ENCODE data around the gene NOSTRIN. TPM values are rescaled to one million over a fixed set of nuclear protein-coding genes. Genes with fewer than 3 reads are reported as not detected.
"Not testable (repeated sequence)": the region's sequence is repeated elsewhere in the genome, so short reads cannot be mapped to it uniquely, and the experiment has no call there.

The NOSTRIN gene
- total RNA-seq, 1 experiment from 2014 or later = 0.68 TPM

DNA sequence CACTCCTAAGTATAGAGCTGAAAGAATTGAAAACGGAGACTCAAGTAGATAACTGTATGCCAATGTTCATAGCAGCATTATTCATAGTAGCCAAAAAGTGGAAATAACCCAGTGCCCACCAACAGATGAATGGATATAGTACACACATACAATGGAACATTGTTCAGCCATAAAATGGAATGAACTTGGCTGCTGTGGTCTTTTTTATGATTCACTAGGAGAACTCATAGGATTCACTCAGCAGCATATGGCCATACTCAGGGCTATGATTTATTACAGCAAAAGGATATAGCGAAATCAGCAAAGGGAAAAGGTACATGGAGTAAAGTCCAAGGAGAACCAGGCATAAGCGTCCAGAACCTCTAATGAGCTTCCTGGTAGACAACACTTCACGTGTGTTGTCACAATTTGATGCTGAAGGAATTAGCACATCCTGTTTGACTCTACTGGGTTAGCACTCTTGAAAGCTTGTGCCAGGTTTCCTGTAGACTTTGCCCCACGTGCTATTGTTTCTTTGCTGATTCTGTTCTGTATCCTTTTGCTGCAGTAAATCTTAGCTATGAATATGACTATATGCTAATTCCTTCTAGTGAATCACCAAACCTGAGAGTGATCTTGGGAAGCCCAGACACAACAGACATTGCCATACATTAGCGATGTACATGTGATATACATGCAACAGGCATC lies 72.1 kb downstream of the NOSTRIN start:
- POLR2A ChIA-PET (ENCODE audit: unreplicated experiment) = no interaction called here
- CTCF ChIA-PET = no interaction called here
- BruUV-seq (replicated peaks) = no TSS peak

DNA sequence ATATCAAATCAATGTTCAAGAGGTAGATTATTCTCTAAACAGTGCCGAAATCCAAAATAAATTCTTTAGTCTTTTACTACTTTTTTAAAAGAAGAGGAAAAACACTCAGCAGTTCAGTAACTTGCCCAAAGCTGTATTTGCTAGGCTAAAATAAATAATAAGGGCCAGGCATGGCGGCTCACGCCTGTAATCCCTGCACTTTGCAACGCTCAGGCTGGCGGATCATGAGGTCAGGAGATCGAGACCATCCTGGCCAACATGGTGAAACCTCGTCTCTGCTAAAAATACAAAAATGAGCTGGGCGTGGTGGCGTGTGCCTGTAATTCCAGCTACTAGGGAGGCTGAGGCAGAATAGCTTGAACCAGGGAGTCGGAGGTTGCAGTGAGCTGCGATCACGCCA lies 79.7 kb downstream of the NOSTRIN start:
- POLR2A ChIA-PET (ENCODE audit: unreplicated experiment); H3K36me3 ChIP-seq (ENCODE audit: low read depth); H3F3A ChIP-seq (ENCODE audit: insufficient read depth, low read depth); H4K20me1 ChIP-seq (ENCODE audit: insufficient read depth); H3K27ac ChIP-seq; DNase-seq; intact Hi-C loops (cut with micrococcal nuclease; ENCODE audit: unreplicated experiment); H3K79me2 ChIP-seq (ENCODE audit: low read depth); H3K9me3 ChIP-seq (ENCODE audit: insufficient read depth, low read depth); H2AFZ ChIP-seq; H3K4me1 ChIP-seq (replicated peaks; ENCODE audit: insufficient read depth); CTCF ChIA-PET; H3K27me3 ChIP-seq (ENCODE audit: insufficient read depth, low read depth); H3K9me2 ChIP-seq (ENCODE audit: insufficient read depth); H3K4me2 ChIP-seq; H3K4me3 ChIP-seq; BruUV-seq (replicated peaks): not testable (repeated sequence)

More for the DNA sequence above, 72.1 kb downstream of the NOSTRIN start:
- H3K27ac ChIP-seq = no peak overlapping the region
- DNase-seq = no peak
- no peaks in the 10 kb centered on the region for H3K79me2 ChIP-seq (ENCODE audit: low read depth)
- no peaks in the 10 kb centered on the region for H4K20me1 ChIP-seq (ENCODE audit: insufficient read depth)
- H3K9me2 ChIP-seq (ENCODE audit: insufficient read depth) = no peaks in the 10 kb centered on the region
- intact Hi-C loops (cut with micrococcal nuclease; ENCODE audit: unreplicated experiment) = no loop called here
- no peak overlapping the region for H2AFZ ChIP-seq
- H3K27me3 ChIP-seq (ENCODE audit: insufficient read depth, low read depth) = no peaks in the 10 kb centered on the region
- no peak for TF ChIP-seq CTCF (conservative IDR thresholded peaks at IDR 0.05)
- TF ChIP-seq EZH2 (IDR thresholded peaks at IDR 0.05; ENCODE audit: low read depth) = no peak
- H3K4me3 ChIP-seq = no peak overlapping the region
- no peaks in the 10 kb centered on the region for H3F3A ChIP-seq (ENCODE audit: insufficient read depth, low read depth)
- H3K4me2 ChIP-seq = no peak overlapping the region
- no peaks in the 10 kb centered on the region for H3K9me3 ChIP-seq (ENCODE audit: insufficient read depth, low read depth)
- H3K4me1 ChIP-seq (replicated peaks; ENCODE audit: insufficient read depth) = no peaks in the 10 kb centered on the region
- no peaks in the 10 kb centered on the region for H3K36me3 ChIP-seq (ENCODE audit: low read depth)

DNA sequence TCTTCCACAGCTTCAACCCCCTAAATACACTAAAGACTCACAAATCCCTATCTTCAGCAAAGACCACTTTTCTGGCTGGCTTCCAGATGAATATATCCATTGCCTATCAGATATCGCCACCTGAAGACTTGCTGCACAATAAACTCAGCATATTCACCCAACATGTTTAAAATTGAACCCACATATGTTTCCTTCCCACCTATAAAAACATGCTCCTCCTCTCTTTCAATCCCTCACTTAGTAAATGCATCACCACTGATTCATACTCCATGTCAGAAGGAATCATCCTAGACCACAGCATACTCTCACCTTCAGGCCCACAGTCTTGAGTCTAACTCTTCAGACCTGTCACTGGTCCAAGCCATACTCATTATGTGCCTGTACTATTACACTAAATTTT lies 82.5 kb downstream of the NOSTRIN start:
- ChIA-PET CTCF (no interaction called here), POLR2A (ENCODE audit: unreplicated experiment) (no interaction called here)
- TF ChIP-seq CTCF (conservative IDR thresholded peaks at IDR 0.05) (no peak), EZH2 (IDR thresholded peaks at IDR 0.05; ENCODE audit: low read depth) (no peak)
- H3K4me3 ChIP-seq = no peak overlapping the region
- intact Hi-C loops (cut with micrococcal nuclease; ENCODE audit: unreplicated experiment) = no loop called here
- H3F3A ChIP-seq (ENCODE audit: insufficient read depth, low read depth) = no peaks in the 10 kb centered on the region
- H3K27ac ChIP-seq = no peak overlapping the region
- H3K79me2 ChIP-seq (ENCODE audit: low read depth) = peaks cover 10% of the 10 kb centered on the region; the same call in 1 of the 2 replicates
- H2AFZ ChIP-seq = no peak overlapping the region
- no peaks in the 10 kb centered on the region for H3K9me3 ChIP-seq (ENCODE audit: insufficient read depth, low read depth)
- DNase-seq = no peak
- no TSS peak for BruUV-seq (replicated peaks)
- no peaks in the 10 kb centered on the region for H4K20me1 ChIP-seq (ENCODE audit: insufficient read depth)
- no peaks in the 10 kb centered on the region for H3K27me3 ChIP-seq (ENCODE audit: insufficient read depth, low read depth)
- no peak overlapping the region for H3K4me2 ChIP-seq
- H3K36me3 ChIP-seq (ENCODE audit: low read depth) = no peaks in the 10 kb centered on the region
- H3K4me1 ChIP-seq (replicated peaks; ENCODE audit: insufficient read depth) = no peaks in the 10 kb centered on the region
- H3K9me2 ChIP-seq (ENCODE audit: insufficient read depth) = no peaks in the 10 kb centered on the region

DNA sequence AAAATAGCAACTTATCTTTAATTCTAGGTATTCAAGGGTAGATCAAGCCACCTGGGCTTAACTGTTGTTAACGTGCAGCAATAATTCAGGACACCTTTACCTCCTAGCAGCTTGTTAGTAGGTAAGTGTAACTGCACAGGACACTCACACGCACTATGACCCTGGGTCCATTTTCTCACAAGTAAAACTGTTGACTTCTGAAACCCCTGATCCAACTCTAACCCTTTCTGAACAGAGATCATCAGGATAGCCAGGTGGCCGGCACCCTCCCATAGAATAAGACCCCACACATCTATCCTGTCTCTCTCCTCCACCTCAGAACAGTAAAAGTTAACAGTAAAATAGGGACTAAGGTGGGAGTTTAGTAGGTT lies 87.2 kb downstream of the NOSTRIN start:
- POLR2A ChIA-PET (ENCODE audit: unreplicated experiment) = no interaction called here
- Histone ChIP-seq H3K27ac (no peak overlapping the region), H3K79me2 (ENCODE audit: low read depth) (peaks cover 10% of the 10 kb centered on the region; the same call in 1 of the 2 replicates), H2AFZ (peak overlapping the region; percentile 86), H3K9me3 (ENCODE audit: insufficient read depth, low read depth) (no peaks in the 10 kb centered on the region), H3K4me2 (peak overlapping the region; percentile 76), H3K27me3 (ENCODE audit: insufficient read depth, low read depth) (no peaks in the 10 kb centered on the region), H4K20me1 (ENCODE audit: insufficient read depth) (no peaks in the 10 kb centered on the region), H3F3A (ENCODE audit: insufficient read depth, low read depth) (no peaks in the 10 kb centered on the region), H3K9me2 (ENCODE audit: insufficient read depth) (no peaks in the 10 kb centered on the region), H3K4me1 (replicated peaks; ENCODE audit: insufficient read depth) (no peaks in the 10 kb centered on the region), H3K36me3 (ENCODE audit: low read depth) (no peaks in the 10 kb centered on the region), H3K4me3 (peak overlapping the region; percentile 64)
- no peak for DNase-seq
- CTCF ChIA-PET = no interaction called here
- TF ChIP-seq CTCF (conservative IDR thresholded peaks at IDR 0.05) = no peak
- no peak for TF ChIP-seq EZH2 (IDR thresholded peaks at IDR 0.05; ENCODE audit: low read depth)
- TSS peak; percentile 48 for BruUV-seq (replicated peaks)
- intact Hi-C loops (cut with micrococcal nuclease; ENCODE audit: unreplicated experiment) = no loop called here
